ENCODE data around the gene KCNJ14.
"Not testable (repeated sequence)": the region's sequence is repeated elsewhere in the genome, so short reads cannot be mapped to it uniquely, and the experiment has no call there.

KCNJ14 gene

DNA sequence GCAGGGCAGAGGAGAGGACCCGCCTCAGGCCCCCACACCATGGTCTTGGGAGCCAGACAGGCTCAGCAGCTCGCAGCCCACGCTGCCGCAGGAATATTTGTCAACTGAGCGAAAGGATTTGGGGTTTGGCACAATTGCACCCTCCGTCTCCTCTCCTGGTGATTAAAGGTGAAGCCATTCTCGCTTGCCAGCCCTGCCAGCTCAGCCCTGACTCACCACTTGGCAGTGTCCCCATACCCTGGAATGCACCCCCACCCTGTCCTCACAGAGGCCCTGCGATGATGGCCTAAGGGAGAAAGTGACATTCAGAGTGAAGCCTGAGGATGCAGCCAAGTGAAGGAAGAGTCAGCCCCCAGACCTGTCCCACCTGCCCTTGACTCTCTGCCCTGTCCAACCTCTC is 32.6 kb downstream of the KCNJ14 start:
- DNase-seq (ENCODE audit: low read depth in 2 of 2, low spot score in 1 of 2): no peak

DNA sequence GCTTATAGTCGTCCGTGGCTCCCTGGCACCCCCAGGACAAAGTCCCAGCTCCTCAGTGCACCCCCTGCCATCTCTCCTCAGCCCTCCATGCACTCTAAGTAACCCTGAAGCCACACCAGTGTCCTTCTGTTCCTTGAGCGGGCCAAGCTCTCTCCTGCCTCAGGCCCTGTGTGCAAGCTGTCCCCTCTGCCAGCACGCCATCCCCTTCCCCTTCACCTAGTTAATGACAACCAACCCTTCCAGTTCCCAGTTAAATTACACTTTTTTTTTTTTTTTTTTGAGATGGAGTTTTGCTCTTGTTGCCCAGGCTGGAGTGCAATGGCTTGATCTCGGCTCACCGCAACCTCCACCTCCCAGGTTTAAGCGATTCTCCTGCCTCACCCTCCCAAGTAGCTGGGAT is 33.1 kb downstream of the KCNJ14 start:
- DNase-seq (ENCODE audit: low read depth in 2 of 2, low spot score in 1 of 2): not testable (repeated sequence)

DNA sequence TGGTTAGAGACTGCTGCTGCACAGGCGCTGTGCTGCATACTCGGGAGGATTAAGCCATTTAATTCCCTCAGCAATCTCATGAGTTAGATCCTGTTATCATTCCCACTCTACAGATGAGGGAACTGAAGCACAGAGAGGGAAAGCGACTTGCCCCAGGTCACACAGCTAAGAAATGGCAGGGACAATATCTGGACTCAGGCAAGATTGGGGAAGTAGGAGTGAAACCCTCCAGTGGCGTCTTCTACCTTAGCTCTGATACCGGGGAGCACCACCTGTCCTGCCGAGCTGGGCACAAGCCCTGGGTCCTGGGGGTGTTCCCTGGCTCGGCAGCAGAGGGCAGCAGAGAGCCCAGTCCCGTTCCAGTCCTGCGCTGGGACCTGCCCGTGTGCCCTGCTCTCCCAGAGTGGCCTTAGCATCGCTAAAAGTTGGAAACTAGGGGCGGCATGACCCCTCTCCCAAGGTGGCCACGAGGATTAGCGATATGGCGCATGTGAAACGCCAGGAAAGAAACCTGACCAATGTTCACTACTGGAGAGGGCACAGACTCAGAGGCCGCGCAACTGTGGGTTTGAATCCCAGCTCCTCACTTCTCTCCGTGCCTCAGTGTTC is 34.3 kb downstream of the KCNJ14 start:
- DNase-seq (ENCODE audit: low read depth in 2 of 2, low spot score in 1 of 2): peak; percentile 50 to 61

DNA sequence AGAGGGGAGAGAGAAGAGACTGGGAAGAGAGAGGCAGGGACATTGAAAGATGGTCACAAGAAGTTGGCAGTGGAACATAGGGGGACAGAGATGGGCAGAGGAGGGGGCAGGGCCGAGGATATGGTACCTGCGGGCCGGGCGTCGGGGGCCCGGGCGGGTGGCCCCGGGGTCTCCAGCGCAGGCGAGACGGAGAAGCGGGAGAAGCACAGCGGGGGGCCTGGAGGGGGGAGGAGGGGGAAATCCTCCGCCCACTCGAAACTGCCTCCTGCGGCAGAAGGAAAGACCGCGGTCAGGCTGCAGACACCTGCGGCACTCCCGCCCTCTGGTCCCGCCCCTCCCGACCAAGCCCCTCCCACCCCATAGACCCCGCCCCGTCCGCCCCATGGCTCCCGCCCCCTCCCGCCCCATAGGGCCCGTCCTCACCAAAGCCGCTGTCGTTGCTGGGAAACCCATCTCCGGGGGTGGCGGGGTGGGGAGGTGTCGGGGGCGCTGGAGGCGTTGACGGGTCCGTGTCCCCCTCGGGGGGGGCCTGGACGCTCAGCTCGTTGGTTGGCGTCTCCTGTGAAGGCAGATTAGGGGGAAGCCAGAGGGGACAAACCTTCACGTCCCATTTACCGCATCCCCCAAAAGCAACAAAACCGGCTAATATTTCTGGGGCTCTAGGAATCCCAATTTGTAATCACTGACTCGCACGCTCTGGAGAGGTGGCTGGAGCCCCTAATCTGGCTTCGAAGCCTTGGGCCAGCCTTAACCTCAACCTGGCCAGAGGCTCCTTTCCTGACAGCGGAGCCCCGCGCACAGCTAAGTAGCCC is 35.8 kb downstream of the KCNJ14 start:
- peak in 1 of 2 donors; percentile 37 for DNase-seq (ENCODE audit: low read depth in 2 of 2, low spot score in 1 of 2)

DNA sequence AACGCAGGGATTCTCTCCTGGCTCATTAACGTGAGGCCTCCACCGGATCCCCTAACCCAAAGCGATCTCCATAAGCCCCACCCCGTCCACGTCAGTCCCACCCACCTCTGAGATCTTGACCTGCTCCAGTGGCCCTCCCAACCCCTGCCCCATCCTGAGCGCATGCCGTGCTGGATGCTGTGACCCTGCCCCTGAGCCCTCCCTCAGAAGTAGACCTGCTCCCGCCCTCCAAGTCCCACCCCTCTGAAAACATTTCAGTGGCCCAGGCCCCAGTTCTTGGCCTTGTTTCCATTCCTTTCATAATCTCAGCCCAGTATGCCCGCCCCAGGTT is 36.4 kb downstream of the KCNJ14 start:
- no peak for DNase-seq (ENCODE audit: low read depth in 2 of 2, low spot score in 1 of 2)

DNA sequence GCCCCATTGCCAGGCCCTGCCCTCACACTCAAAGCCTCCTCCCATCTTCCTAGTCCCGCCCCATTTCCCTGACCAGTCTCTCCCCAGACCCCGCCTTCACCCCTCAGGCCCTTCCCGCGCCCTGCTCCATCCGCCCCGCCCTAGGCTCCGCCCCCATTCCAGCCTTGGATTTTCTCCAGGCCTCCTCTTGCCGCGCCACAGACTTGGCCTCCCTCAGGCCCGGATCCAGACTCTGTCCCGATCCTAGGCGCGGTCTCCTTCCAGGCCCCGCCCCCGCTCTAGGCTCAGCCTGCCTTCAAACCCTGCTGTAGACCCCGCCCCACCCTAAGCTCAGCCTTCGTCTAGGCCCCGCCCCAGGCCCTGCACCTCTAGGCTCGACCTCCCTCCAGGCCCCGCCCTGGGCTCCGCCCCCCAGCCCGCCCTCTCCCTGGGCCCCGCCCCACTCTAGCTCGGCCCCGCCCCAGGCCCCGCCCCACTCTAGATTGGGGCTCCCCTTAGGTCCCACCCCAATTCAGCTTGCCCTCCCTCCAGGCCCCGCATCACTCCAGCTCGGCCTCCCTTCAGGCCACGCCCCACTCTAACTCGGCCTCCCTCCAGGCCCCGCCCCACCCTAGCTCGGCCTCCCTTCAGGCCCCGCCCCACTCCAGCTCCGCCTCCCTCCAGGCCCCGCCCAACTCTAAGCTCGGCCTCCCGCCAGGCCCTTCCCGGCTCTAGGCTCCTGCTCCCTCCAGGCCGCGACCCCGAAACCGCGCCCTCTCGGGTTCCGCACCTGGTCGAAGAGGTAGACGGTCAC is 37.7 kb downstream of the KCNJ14 start:
- peak; percentile 41 to 63 for DNase-seq (ENCODE audit: low read depth in 2 of 2, low spot score in 1 of 2)

DNA sequence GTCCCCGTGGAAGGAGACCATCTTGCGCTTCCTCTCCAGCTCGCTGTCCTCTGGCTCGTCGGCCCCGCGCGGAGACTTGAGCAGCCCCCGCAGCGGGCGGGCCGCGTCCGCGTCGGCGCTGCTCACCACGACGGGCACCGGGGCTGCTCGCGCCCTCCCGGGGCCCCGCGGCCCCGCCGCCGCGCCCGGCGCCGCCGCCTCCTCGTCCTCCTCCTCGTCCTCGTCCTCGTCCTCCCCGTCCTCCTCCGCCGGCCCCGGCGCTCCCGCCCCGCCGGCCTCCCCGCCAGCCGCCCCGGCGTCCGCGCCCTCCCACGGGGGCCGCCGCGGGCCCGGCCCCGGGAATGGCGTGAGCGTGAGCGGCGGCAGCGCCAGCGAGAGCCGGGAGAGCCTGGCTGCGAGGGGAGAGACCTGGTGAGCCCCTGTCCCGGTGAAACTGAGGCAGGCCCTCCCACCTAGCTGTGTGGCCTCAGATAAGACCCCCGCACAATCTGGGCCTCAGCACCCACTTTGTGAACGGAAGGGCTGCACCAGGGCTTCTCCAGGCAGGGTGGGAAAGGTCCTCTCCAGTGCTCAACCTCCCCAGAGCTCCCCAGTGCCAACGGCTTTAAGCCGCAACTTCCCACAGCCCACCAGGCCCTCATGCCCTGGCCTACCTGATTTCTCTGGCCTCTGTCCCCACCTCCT is 38.5 kb downstream of the KCNJ14 start:
- DNase-seq (ENCODE audit: low read depth in 2 of 2, low spot score in 1 of 2): no peak

DNA sequence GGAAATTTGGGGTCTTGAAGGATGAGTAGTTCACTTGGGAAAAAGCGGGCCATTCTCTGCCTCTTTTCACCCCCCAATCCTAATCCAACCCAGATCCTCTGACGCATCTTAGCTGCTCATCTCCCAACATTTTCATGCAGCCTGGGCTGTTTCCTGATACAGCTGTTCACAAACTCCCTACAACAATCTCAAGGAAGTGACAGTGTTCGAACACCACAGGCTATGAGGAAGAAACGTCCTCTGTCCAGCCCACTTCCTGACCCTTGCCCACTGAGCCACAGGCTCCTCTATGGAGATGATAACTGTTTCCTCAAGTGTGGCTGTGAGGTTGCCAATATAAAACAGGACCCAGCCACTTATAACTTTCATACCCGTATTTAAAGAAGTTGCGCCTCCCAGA is 40.0 kb downstream of the KCNJ14 start:
- no peak for DNase-seq (ENCODE audit: low read depth in 2 of 2, low spot score in 1 of 2)

DNA sequence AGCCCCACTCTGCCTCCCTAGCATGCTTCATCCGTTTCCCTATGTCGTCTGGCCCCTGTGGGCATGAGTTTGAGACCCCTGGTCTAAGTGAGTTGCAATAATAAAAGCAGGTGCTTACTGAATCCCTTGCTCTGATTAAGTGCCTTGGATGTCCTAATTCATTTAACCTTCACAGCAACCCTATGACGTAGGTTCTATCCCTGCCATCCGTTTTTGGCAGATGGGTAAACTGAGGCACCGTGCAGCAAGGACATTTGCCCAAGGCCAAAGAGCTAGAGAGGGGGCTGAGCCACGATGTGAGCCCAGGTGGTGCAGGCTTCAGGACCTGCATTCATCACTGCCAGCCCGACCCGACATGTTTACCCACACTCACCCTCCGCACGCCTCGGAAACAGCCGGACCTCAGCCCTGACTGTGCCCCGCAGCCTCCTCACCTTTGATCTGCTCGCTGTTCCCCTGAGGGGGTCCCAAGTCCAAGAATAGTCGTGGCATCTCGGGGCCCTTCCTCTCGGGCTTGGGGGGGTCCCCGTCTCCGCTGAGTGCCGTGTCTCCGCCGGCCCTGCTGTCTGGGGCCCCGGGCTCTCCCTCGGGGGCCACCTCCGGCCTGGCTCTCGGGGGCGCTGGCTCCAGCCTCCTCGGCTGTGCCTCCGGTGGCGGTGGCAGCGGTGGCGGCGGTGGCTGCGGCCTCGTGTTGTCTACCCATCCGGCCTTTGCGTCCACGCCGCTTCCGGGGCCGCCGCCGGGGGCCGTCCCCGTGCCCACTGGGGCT is 41.8 kb downstream of the KCNJ14 start:
- no peak for DNase-seq (ENCODE audit: low read depth in 2 of 2, low spot score in 1 of 2)

DNA sequence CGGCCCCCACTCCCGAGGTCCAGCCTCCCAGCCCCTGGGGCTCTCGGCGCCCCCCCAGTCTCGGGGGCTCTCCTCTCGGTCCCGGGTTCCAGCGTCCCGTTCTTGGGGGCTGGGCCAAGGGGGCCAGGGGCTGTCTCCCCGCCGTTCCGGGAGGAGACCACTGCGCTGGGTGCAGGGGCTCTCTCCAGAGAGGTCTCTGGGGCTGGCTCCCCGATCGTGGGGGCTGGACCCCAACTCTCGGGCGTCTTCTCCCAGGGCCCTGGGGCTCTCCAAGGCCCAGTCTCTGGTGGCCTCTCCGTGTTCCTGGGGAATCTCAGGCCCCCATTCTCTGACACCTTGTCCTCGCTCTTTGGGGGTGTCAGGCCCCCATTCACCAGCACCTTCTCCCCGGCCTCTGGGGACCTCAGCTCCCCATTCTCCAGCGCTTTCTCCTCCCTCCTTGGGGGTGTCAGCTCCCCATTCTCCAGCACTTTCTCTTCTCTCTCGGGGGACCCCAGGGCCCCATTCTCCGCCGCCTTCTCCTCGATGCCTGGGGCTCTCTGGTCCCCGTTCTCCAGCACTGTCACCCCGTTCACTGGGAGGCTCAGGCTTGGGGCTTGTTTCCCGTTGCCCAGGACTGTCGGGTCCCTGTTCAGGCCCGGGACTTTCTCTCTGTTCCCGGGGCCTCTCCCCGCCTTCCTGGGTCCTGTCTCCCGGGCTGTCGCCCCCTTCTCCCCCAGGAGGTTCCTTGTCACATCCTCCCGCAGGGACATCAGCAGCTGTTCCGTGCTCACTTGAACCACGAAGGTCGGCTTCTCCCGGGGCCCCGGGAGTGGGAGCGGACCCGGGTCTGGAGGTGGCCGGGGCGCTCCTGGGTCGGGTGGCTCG is 42.6 kb downstream of the KCNJ14 start:
- DNase-seq (ENCODE audit: low read depth in 2 of 2, low spot score in 1 of 2): no peak

DNA sequence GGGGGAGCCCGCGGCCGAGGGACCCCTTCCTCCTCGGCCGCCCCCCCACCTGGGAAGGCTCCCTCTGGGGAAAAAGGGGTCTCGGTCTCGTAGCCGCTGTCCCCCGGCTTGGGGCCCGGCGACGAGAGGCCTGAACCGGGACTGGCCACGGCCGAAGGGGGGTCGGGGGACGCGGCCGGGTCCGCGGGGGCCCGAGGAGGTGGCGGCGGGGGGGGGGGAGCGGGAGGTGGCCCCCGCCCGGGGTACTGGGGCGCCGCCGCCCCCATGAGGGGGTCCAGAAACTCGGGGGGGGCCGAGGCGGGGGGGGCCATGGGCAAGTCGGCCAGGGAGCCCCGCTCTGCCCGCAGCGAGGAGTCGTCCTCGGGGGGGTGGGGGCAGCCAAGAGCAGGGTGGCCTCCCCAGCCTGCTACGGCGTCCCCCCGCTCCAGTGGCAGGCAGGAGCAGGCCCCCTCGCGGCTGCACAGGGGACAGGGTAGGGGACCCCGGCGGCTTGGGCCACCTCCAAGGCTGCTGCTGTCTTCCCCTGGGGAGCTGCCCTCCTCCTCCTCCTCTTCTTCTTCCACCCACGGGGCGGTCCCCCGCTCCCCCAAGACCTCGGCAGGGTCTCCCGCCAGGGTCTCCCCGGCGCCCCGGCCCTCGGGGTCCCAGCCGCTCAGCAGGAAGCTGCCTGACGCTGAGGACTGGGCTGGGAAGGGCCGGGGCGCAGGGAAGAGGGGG is 43.4 kb downstream of the KCNJ14 start:
- no peak for DNase-seq (ENCODE audit: low read depth in 2 of 2, low spot score in 1 of 2)

DNA sequence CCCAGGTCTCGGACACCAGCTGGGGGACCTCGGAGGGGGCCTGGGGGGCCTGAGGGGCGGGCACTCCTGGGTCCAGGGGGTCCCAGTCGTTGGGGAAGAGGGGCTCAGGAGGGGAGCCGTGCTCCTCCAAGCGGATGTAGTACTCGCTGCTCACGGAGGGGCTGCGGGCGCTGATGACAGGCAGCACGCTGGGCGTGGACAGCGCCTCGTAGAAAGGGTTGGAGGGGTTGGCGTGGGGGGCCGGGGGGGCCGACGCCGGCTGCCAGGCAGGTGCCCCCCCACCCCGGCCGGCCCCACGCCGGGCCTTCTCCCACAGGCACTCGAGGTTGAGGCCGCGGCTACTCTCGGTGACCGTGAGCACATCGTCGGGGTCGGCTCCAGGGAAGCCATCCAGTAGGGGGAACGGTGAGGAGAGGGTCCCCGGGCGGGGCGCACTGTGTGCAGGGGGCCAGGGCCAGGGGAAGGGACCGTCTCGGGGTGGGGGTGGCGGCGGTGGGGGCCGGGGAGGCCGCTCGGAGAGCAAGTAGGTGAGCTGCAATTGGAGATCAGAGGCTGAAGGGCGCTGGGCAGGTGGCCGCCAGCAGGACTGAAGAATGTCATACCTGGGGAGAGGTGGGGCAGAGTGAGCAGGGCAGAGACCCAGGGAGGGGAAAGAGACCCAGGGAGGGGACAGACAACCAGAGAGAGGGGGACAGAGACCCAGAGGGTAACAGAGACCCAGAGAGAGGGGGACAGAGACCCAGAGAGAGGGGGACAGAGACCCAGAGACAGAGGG is 44.1 kb downstream of the KCNJ14 start:
- no peak for DNase-seq (ENCODE audit: low read depth in 2 of 2, low spot score in 1 of 2)

DNA sequence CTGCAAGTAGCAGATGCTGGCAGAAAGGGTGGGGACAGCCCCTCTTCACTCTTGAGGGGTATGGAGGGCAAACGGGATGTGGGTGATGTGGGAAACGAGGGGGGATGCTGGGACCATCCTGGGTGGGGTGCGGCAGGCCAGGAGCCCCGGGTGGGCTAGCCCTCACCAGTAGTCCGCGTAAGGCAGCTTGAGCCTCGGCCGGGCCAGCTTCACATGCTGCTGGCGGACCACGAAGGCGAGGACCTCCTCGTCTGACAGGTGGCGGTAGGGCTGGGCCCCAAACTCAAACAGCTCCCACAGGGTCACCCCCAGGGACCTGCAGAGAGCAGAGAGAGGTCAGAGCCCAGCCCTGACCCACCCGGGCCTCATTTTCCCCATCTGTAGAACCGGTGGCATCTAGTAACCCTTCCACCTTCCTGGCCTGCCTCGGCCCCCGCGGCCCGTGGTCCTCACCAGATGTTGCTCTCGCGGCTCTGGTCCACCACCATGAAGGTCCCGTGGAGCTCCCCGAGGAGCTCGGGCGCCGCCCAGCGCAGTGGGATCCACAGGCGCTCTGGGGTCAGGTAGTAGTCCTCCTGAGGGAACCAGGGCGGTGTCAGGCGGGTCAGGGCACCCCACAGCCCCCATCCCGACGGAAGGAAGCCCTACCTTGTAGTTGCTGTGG is 45.6 kb downstream of the KCNJ14 start:
- no peak for DNase-seq (ENCODE audit: low read depth in 2 of 2, low spot score in 1 of 2)

DNA sequence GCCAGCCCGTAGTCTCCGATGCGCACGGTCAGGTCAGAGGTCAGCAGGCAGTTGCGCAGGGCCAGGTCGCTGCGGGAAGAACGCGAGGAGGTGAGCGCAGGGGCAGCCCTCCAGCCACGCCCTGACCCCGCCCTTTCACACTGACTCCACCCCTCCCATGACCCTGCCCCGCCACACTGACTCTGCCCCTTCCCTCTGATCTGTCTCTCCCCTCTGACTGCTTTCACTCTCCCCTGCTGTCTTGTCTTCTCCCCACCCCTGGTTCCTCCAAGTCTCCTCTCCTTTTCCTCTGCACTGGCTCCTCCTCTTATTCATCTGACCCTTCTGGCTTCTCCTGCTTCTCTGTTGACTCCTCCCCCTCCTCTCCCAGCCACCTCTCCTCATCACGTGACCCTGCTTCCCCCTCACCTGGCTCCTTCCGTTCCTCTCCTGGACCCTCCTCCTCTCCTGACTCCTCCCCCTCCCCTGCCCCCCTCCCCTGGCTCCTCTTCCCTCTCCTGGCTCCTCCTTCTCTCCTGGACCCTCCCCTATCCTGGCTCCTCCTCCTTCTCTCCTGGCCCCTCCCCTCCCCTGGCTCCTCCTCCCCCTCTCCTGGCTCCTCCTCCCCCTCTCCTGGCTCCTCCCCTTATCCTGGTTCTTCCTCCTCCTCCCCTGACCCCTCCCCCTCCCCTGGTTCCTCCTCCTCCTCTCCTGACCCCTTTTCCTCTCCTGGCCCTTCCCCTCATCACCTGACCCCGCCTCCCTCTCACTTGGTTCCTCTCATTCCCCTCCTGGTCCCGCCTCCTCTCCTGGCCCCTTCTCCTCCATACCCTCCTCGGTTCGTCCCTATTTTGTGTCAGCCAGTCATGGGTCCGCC is 46.3 kb downstream of the KCNJ14 start:
- DNase-seq (ENCODE audit: low read depth in 2 of 2, low spot score in 1 of 2): no peak

DNA sequence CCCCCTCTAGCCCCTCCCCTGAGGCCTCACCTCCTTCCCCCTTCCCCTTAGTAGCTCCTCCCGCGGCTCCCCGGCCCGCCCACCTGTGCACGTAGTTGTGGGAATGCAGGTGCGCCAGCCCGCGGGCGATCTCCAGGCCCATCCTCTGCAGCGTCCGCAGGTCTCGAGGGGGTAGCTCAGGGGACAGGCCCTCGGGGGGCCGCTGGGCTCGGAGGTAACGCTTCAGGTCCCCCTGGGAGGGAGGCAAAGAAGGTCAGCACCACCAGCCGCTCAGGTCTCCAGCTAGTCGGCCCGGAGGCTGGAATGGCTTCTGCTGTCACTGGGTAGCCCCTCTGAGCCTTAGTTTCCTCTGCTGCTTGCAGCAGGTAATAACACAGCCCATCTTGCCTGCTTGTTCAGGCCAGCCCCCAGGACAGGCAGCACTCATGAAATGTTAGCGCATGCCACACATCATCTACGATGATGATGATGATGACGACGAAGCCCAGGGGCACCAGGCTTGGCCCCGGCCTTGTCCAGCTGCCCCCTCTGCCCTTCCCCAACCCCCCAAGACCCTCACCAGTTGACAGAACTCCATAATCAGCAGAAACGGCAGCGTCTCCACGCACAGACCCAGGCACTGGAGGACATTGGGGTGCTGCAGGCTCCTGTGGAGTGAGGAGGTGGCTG is 47.1 kb downstream of the KCNJ14 start:
- DNase-seq (ENCODE audit: low read depth in 2 of 2, low spot score in 1 of 2): peak in 1 of 2 donors; percentile 39

DNA sequence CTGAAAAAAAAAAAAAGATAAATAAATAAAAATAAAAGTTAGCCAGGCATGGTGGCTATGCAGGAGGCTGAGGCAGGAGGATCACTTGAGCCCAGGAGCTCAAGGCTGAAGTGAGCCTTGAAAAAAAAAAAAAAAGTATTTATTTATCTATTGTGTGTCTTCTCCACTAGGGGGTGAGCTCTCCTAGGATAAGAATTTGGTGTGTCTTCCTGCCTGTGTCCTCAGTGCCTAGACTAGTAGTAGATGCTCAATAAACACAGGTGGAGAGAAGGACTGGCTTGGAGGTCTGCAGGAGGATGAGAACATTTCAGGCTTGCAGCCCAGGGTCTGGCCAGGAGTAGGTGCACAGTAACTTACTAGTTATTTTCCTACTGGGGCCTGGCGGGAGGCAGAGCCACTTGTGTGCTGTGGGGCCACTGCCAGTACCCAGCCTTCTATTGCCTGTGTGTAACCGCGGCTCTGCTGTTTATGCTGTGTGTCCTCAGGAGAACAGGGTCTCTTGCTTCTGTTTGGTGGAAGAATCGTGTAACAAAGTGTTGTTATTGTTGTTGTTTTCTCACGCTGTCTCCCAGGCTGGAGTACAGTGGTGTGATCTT is 50.9 kb downstream of the KCNJ14 start:
- no peak for DNase-seq (ENCODE audit: low read depth in 2 of 2, low spot score in 1 of 2)
